HG02970 (cell line): ENCODE data around the gene CHST14.

Experiments used
- ATAC-seq: cut with Tn5 transposase; IDR thresholded peaks from one replicate; pipeline ENCODE4 v1.9.1; 2021; ENCODE audit warnings: mild to moderate bottlenecking, moderate library complexity, moderate number of reproducible peaks; ENCODE audit not compliant: unreplicated experiment, low FRiP score

CHST14 gene

GRCh38 chr15:40486066-40486770 lies 15.4 kb downstream of the CHST14 start:
- ATAC-seq, result no peak

GRCh38 chr15:40487816-40488682 lies 17.3 kb downstream of the CHST14 start:
- ATAC-seq, result no peak

- no peak for ATAC-seq
Measured at GRCh38 chr15:40489274-40490175, 18.7 kb downstream of the CHST14 start.

DNA sequence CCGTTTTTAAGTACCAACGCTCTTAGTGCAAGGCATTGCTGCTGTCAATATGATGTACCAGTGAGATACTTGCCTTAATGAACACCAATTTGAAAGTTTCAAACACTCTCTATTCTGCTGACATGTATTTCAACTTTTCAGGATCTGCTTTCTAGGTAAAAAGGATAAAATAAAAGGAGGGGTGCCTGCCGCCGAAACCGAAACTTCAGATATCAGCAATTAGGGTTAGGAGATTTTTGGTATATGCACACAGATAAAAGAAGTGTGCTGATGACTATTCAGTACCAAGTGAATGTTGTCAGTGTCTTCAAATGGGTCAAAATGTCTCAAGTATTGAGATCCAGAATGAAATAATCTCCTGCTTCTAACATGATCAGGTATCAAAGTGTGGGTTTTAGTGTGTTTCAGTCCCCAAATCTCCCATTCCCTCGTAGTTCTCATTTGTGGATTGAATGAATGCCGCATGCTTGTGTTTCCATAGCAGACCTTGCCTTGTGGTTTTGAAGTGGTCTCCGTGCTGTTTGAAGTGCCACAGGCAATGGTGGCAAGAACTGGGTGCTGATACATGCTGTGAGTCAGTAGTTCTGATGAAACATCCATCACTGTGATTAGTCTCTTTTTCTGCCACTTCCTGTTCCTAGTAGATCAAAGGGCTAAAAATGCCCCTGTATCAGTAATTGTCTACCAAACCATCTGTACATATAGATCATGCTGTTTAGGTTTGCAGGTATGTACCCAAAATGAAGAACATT lies 22.5 kb downstream of the CHST14 start:
- ATAC-seq, result no peak

DNA sequence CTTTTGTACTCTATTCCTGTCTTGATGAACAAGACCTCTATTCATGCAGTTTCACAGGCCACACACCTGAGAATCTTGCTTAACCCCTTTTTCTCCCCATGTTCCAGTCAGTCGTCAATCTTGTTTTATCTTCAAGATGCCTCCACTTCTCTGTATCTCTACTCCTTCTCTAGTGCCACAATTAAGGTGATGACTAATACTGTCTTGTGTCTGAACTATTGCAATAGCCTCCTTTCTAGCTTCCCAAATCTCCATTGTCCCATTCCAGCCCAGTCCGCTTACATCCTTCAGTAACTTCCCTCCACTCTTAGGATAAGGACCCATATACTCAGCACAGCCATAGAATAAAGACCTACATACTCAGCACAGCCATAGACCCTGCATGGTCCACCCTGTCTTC lies 24.7 kb downstream of the CHST14 start:
- ATAC-seq, result no peak

DNA sequence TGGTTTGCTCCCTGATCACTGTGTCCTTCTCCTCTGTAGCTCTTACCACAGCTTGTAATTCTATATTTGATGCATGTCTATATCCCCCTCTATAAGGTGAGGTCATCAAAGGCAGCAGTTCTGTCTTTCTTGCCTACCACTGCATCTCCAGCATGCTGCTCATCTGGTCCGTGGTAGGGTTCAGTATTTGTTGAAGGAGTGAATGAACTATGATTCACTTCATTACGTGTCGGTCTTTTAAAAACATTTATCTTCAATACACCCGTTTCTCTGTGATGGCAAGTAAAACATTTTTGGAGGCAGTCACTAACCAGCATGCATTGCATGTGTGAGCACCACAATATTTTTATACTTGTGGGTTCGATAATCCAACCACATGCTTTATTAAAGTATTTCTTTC lies 27.6 kb downstream of the CHST14 start:
- ATAC-seq, result no peak

GRCh38 chr15:40498891-40499290 lies 28.1 kb downstream of the CHST14 start:
- ATAC-seq, result no peak

- ATAC-seq, result no peak
Measured at GRCh38 chr15:40499931-40500330, 29.1 kb downstream of the CHST14 start.

DNA sequence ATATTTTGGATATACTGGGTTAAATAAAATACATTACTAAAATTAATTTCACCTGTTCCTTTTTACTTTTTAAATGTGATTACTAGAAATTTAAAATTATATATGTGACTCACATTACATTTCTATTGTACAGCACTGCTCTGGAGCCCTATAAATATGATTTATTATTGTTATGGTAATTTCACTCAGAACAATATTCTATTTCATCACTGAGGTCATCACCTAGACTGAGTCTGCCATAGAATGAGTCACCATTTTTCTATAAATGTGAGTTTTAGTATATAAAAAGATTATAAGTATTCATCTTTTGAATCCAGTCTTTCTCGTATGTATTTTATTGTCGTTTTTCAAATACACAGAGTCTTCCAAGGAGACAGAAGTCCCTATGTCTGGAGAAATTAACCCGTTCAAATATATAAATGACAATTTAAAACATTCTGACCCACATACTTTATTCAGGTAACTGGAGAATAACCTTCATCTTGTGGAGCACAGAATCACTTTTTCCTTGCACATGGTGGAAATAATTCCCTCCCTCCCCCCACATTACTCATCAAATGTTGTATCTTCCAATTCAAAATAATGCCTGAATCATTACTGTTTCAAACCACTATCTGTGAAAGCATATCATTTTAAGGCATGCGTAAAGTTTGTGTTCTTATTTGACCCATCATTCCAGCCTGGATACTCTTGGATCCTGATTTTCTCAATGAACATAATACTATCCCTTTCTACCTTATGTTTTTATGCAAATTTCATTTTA lies 30.0 kb downstream of the CHST14 start:
- no peak for ATAC-seq

- no peak for ATAC-seq
Measured at GRCh38 chr15:40501487-40501886, 30.7 kb downstream of the CHST14 start.

DNA sequence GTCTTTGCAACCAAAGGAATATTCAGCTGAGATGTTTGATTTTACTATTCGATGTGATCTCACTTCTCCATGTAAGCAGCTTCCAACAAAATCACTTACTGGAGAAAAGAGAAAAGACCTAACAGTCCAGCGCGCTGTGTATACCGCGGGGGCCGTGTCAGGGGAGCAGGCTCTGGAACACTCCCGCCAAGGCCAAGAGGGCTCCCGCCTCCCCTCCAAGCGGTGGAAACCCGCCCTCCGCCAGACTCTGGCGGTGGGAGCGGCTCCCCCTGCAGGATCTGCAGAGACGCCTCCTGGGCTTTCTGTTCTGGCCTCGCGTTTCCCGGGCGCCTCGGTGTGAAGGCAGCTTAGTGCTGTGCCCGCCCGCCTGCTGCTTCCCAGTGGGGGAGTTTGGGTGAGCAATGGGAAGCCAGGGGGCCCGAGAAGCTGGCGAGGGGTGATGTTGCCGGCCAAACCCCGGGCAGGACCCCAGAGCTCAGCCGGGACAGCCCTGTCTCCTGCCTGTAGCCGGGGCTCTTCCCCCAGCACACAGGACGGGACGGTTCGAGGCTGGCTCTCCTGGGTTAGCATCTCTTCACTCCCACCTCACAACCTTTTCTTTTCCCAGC lies 36.3 kb downstream of the CHST14 start:
- no peak for ATAC-seq

DNA sequence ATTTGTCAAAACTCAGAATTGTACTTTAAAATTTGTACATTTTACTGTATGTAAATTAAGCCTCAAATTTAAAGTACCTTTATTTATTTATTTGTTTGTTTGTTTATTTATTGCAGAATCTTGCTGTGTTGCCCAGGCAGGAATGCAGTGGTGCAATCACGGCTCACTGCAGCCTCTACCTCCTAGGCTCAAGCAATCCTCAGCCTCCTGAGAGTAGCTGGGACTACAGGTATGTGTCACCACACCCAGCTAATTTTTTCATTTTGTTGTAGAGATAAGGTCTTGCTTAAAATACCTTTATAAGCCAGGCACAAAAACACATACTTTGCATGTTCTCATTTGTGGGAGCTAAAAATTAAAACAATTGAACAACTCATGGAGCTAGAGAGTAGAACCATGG lies 37.4 kb downstream of the CHST14 start:
- ATAC-seq, result no peak

DNA sequence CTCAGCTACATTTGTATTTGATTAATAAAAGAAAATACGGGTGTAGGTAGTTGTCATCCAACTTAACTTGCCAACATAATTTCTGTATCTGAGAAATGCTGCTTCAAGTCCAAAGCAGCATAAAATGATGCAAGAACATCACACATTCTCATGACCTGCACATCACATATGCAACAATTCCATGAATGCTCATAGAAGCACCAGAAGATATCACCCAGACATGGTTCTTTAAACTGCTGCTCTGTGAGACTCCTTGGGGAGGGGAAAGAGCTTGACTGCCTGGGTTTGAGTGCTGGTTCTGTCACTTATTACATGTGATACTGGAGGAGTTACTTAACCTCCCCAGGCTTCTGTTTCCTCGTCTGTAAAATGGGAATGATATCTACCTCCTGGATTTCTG lies 39.4 kb downstream of the CHST14 start:
- no peak for ATAC-seq

DNA sequence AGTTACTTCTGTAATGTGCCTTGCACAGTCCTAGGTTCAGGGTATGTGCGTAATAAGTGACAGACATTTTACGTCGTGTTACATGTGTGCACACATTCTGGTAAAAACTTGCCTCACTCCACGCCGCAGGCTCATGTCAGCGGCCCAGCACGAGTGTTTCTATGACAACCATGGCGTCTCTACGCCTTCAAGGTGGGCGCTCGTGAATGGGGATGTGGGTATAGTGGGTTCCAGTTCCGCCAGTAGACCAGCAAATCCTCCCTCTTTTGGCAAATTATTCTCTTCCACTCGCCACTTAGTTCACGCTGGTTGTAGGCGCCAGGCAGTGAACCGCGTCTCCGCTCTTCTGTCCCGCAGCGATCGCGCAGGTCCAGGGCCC lies 40.3 kb downstream of the CHST14 start:
- no peak for ATAC-seq

GRCh38 chr15:40511472-40512133 lies 40.8 kb downstream of the CHST14 start:
- ATAC-seq, result no peak

DNA sequence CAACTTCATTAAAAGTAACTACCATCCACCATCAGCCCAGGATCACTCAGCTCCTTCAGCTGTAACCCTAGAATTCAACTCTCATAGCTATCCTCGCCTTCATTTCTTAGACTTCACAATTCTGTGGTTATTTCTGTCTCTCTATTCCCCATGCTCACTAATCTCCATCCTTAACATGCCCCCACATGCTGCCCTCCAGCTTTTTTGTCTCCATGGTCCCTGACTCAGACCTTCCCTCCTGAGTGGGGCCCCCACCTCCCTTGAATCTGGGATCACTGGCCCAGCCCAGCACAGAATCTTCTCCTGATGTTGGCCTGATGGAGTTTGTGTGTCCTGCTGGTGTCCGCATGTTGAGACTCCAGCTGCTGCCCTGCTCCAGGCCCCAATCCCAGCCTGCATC lies 41.7 kb downstream of the CHST14 start:
- ATAC-seq, result no peak

- no peak for ATAC-seq
Measured at GRCh38 chr15:40513609-40514008, 42.8 kb downstream of the CHST14 start.

DNA sequence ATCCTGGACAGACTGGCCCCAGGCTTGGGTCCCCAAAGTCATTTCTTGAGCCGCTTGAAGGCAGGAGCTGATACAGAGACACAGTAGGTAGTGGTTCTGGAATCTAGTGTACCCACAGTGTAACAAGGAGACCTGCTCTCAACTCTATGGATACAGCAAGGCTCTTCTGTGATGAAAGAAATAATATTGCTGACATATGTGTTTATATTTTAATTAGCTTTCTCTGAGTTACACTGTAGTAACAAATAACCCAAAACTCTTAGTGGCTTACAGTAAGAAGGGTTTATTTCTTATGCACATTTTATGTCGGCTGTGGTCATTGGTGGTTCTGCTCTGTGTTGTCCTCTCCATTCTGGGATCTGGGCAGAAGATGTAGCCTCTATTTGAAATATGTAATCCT lies 45.5 kb downstream of the CHST14 start:
- no peak for ATAC-seq
